HG03520 (cell line): Measurements from ENCODE around the gene KIF1A.

Source experiments
- ATAC-seq: cut with Tn5 transposase; IDR thresholded peaks from one replicate; pipeline ENCODE4 v1.9.1; 2021; ENCODE audit warnings: mild to moderate bottlenecking, moderate library complexity; ENCODE audit not compliant: unreplicated experiment

The KIF1A gene

GRCh38 chr2:240670950-240671349 is 149.1 kb downstream of the KIF1A start:
- no peak for ATAC-seq

GRCh38 chr2:240670402-240670801 is 149.6 kb downstream of the KIF1A start:
- no peak for ATAC-seq

GRCh38 chr2:240664622-240665021 is 155.4 kb downstream of the KIF1A start:
- ATAC-seq, result no peak
